GM18526 (cell line): ENCODE data around the gene AATK.

Experiments used
- POLR2A ChIP-seq: IDR thresholded peaks from 3 replicates; pipeline ENCODE4 v1.6.1; 2011; ENCODE audit not compliant: insufficient read length; ENCODE audit errors: extremely low read depth

AATK gene

GRCh38 chr17:81164371-81165245 is 1.4 kb downstream of the AATK start:
- no peak for TF ChIP-seq POLR2A

GRCh38 chr17:81163703-81164370 is 2.2 kb downstream of the AATK start:
- TF ChIP-seq POLR2A = no peak

GRCh38 chr17:81163051-81163695 is 2.8 kb downstream of the AATK start:
- TF ChIP-seq POLR2A = no peak

- TF ChIP-seq POLR2A = no peak
Measured at GRCh38 chr17:81162491-81162890, 3.5 kb downstream of the AATK start.

- no peak for TF ChIP-seq POLR2A
Measured at GRCh38 chr17:81161972-81162371, 4.0 kb downstream of the AATK start.

- no peak for TF ChIP-seq POLR2A
Measured at GRCh38 chr17:81161536-81161935, 4.5 kb downstream of the AATK start.

GRCh38 chr17:81160747-81161453 is 5.1 kb downstream of the AATK start:
- TF ChIP-seq POLR2A = no peak

DNA sequence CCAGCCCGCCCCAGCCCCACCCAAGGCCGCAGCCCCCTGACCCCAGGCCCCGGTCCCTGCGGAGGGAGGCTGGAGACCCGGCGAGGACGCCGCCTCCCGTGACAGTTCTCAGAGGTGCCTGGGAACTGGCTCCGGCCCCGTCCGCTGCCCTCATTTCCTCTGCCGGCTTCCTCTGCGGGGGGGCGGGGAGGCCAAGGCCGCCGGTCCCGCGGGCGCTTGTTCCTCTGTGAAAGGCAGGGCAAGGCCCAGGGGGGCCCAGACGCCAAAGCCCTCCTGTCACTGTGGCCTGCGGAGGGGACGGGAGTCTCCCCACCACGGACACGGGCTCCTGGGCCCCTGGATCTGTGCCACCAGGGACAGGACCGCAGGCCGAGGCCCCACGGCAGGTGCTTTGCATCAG is 5.7 kb downstream of the AATK start:
- TF ChIP-seq POLR2A = no peak

DNA sequence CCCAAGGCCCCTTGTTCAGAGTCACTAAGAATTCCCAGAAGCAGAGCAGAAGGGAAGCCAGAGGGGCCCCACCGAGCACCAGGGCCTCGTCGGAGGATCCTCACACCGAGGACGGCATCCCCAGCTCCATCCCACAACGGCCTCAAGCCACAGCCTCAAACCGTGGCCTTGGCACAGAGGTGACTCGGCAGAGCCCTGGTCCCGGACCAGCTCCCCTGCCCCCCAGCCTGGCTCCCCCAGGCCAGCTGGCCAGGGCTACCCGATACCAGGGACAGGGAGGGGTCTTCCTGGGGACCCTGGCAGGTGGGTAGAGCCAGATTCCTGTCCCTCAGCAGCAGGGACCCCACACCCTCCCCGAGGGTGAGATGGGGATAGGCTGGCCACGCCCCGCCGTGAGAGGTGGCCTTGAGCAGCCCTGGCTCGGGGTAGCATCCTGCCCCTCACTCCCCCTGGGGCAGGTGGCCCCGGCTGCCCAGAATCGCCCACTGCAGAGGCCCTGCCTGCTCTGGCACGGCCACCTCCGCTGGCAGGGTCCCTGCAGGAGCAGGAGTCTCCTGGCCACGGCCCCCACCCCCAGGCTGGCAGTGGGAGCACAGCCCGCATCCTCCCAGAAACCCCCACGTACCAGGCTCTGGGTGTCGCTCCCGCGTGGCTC is 6.3 kb downstream of the AATK start:
- no peak for TF ChIP-seq POLR2A

GRCh38 chr17:81158688-81159590 is 7.1 kb downstream of the AATK start:
- no peak for TF ChIP-seq POLR2A

GRCh38 chr17:81157848-81158687 is 8.0 kb downstream of the AATK start:
- no peak for TF ChIP-seq POLR2A

GRCh38 chr17:81156866-81157805 is 8.9 kb downstream of the AATK start:
- TF ChIP-seq POLR2A = no peak

- TF ChIP-seq POLR2A = no peak
Measured at GRCh38 chr17:81154961-81155360, 11.1 kb downstream of the AATK start.
